ENCODE results near the gene PP2D1. TPM values are rescaled to one million over a fixed set of nuclear protein-coding genes. Genes with fewer than 3 reads are reported as not detected.

The PP2D1 gene
- total RNA-seq, 1 experiment from 2014 or later, result not detected

DNA sequence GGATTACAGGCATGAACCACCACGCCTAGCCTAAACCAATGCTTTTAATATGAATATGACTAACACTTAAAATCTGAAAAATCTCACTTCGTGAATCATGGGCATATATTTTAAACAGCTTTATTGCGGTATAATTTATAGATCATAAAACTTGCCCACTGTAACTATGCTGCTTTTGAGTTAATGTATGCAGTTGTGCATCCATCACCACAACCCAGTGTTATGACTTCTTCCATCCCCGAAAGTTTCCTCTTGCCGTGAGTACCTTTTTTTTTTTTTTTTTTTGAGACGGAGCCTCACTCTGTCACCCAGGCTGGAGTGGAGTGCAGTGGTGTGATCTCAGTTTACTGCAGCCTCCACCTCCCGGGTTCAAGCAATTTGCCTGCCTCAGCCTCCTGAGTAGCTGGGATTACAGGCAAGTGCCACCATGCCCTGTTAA, 35.3 kb upstream of the PP2D1 start:
- intact Hi-C loops (cut with micrococcal nuclease), result no loop called here
- no peak overlapping the region for H2AFZ ChIP-seq (ENCODE audit: low read depth, low read length, poor library complexity, severe bottlenecking)
- no peaks in the 10 kb centered on the region for H3K9me2 ChIP-seq (ENCODE audit: insufficient read depth)
- no peak overlapping the region for H3K4me2 ChIP-seq (ENCODE audit: low read length)
- CTCF ChIA-PET, result no interaction called here
- no peaks in the 10 kb centered on the region for H3K9me3 ChIP-seq (ENCODE audit: control insufficient read depth in 1 of 2, insufficient read depth in 1 of 2, low read depth in 1 of 2, low read length in 2 of 2)
- H3K4me1 ChIP-seq (ENCODE audit: control insufficient read depth in 1 of 2, insufficient read depth in 2 of 2, low read length in 2 of 2), result no peaks in the 10 kb centered on the region
- no peak for ATAC-seq
- no peaks in the 10 kb centered on the region for H3K79me2 ChIP-seq (ENCODE audit: insufficient read depth, low read length)
- RAD21 ChIA-PET (ENCODE audit: low non-redundant PET in 1 of 2, low total read pairs in 2 of 2, uncharacterized antibody in 2 of 2, unreplicated experiment in 2 of 2), result no interaction called here
- no TSS peak for BruUV-seq (replicated peaks)
- H3K27me3 ChIP-seq (ENCODE audit: insufficient read depth, low read length), result no peaks in the 10 kb centered on the region
- no peak for TF ChIP-seq ZFX (IDR thresholded peaks at IDR 0.05)
- TF ChIP-seq, protein P1, sequence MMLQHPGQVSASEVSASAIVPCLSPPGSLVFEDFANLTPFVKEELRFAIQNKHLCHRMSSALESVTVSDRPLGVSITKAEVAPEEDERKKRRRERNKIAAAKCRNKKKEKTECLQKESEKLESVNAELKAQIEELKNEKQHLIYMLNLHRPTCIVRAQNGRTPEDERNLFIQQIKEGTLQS (IDR thresholded peaks at IDR 0.05), result no peak
- no peak for TF ChIP-seq CBX3 (IDR thresholded peaks at IDR 0.05; ENCODE audit: low read depth)
- TF ChIP-seq, protein P2, sequence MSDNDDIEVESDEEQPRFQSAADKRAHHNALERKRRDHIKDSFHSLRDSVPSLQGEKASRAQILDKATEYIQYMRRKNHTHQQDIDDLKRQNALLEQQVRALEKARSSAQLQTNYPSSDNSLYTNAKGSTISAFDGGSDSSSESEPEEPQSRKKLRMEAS (IDR thresholded peaks at IDR 0.05), result no peak
- TF ChIP-seq ZNF274 (IDR thresholded peaks at IDR 0.05; ENCODE audit: low read depth, low read length), result no peak
- no peak for TF ChIP-seq RAD21 (IDR thresholded peaks at IDR 0.05; ENCODE audit: low read depth)
- TF ChIP-seq CEBPB (IDR thresholded peaks at IDR 0.05; ENCODE audit: low read depth), result no peak
- no peak for TF ChIP-seq EGR1 (IDR thresholded peaks at IDR 0.05; ENCODE audit: low read depth)
- TF ChIP-seq TCF7L2 (IDR thresholded peaks at IDR 0.05; ENCODE audit: borderline replicate concordance, extremely low read depth, insufficient read depth, insufficient read length), result no peak
- TF ChIP-seq, protein P3, sequence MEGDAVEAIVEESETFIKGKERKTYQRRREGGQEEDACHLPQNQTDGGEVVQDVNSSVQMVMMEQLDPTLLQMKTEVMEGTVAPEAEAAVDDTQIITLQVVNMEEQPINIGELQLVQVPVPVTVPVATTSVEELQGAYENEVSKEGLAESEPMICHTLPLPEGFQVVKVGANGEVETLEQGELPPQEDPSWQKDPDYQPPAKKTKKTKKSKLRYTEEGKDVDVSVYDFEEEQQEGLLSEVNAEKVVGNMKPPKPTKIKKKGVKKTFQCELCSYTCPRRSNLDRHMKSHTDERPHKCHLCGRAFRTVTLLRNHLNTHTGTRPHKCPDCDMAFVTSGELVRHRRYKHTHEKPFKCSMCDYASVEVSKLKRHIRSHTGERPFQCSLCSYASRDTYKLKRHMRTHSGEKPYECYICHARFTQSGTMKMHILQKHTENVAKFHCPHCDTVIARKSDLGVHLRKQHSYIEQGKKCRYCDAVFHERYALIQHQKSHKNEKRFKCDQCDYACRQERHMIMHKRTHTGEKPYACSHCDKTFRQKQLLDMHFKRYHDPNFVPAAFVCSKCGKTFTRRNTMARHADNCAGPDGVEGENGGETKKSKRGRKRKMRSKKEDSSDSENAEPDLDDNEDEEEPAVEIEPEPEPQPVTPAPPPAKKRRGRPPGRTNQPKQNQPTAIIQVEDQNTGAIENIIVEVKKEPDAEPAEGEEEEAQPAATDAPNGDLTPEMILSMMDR (IDR thresholded peaks at IDR 0.05 in 2 of 3, conservative IDR thresholded peaks at IDR 0.05 in 1 of 3; ENCODE audit: borderline replicate concordance in 1 of 3, insufficient read depth in 1 of 3, low read depth in 2 of 3, low read length in 2 of 3), result no peak
- TF ChIP-seq, protein P4, sequence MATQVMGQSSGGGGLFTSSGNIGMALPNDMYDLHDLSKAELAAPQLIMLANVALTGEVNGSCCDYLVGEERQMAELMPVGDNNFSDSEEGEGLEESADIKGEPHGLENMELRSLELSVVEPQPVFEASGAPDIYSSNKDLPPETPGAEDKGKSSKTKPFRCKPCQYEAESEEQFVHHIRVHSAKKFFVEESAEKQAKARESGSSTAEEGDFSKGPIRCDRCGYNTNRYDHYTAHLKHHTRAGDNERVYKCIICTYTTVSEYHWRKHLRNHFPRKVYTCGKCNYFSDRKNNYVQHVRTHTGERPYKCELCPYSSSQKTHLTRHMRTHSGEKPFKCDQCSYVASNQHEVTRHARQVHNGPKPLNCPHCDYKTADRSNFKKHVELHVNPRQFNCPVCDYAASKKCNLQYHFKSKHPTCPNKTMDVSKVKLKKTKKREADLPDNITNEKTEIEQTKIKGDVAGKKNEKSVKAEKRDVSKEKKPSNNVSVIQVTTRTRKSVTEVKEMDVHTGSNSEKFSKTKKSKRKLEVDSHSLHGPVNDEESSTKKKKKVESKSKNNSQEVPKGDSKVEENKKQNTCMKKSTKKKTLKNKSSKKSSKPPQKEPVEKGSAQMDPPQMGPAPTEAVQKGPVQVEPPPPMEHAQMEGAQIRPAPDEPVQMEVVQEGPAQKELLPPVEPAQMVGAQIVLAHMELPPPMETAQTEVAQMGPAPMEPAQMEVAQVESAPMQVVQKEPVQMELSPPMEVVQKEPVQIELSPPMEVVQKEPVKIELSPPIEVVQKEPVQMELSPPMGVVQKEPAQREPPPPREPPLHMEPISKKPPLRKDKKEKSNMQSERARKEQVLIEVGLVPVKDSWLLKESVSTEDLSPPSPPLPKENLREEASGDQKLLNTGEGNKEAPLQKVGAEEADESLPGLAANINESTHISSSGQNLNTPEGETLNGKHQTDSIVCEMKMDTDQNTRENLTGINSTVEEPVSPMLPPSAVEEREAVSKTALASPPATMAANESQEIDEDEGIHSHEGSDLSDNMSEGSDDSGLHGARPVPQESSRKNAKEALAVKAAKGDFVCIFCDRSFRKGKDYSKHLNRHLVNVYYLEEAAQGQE (IDR thresholded peaks at IDR 0.05; ENCODE audit: low read depth), result no peak
- TF ChIP-seq EZH2 (IDR thresholded peaks at IDR 0.05), result no peak
- no peak for TF ChIP-seq JUND (IDR thresholded peaks at IDR 0.05)
- no peak for TF ChIP-seq SRF (IDR thresholded peaks at IDR 0.05; ENCODE audit: low read depth)
- TF ChIP-seq POLR2A (IDR thresholded peaks at IDR 0.05; ENCODE audit: borderline replicate concordance, extremely low read depth, insufficient read depth, insufficient read length), result no peak
- no peak overlapping the region for H3K27ac ChIP-seq (ENCODE audit: low read depth, low read length)
- H3K4me3 ChIP-seq (replicated peaks in 1 of 2; ENCODE audit: low read depth in 1 of 2, low read length in 2 of 2), result no peak overlapping the region
- H4K20me1 ChIP-seq (ENCODE audit: insufficient read depth), result no peaks in the 10 kb centered on the region
- DNase-seq (ENCODE audit: low read depth, low spot score), result no peak
- no peaks in the 10 kb centered on the region for H3K36me3 ChIP-seq (ENCODE audit: control insufficient read depth in 1 of 2, insufficient read depth in 2 of 2, low read length in 2 of 2)
- no peak overlapping the region for H3K9ac ChIP-seq (ENCODE audit: low read length)
- POLR2A ChIA-PET, result no interaction called here
